Tibial artery (tissue), 4 donors: ENCODE results near the gene DCLK1.
A peak's percentile ranks its signal among the peaks of the same experiment; 100 is the strongest.

Experiments used
- DNase-seq, 2 donors: peaks; one replicate each; pipeline ENCODE4 v3.0.0-alpha.2; 2019
- H3K27ac ChIP-seq, 2 donors: fragments of 200-600 bp; sonication (generic) in 1 of 2; 1 replicate in 1 of 2; 2 replicates in 1 of 2; pipeline ENCODE4 v1.5.1; 2018 to 2019; ENCODE audit warnings: mild to moderate bottlenecking in 1 of 2
- H3K27me3 ChIP-seq, 2 donors: fragments of 200-600 bp; sonication (generic) in 1 of 2; one replicate each; pipeline versions ENCODE4 v1.5.1 to v1.6.0; 2016 to 2019
- H3K36me3 ChIP-seq, 3 donors: fragments of 200-600 bp; sonication (generic) in 2 of 3; one replicate each; pipeline ENCODE4 v1.5.1; 2016 to 2019; ENCODE audit warnings: mild to moderate bottlenecking in 2 of 3
- H3K4me1 ChIP-seq, 4 donors: fragments of 200-600 bp; sonication (generic) in 2 of 4; 1 replicate in 3 of 4; 2 replicates in 1 of 4; pipeline ENCODE4 v1.5.1; 2016 to 2019
- H3K4me3 ChIP-seq, 2 donors: fragments of 200-600 bp; sonication (generic) in 1 of 2; 1 replicate in 1 of 2; 2 replicates in 1 of 2; pipeline ENCODE4 v1.5.1; 2018 to 2019; ENCODE audit warnings: mild to moderate bottlenecking in 2 of 2
- H3K9me3 ChIP-seq, 3 donors: fragments of 200-600 bp; sonication (generic) in 1 of 3; one replicate each; pipeline ENCODE4 v1.5.1; 2016 to 2019
- CTCF ChIP-seq, 2 experiments: fragments of 200-600 bp in 1 of 2; fragments of 450-650 bp in 1 of 2; IDR thresholded peaks; one replicate each; pipeline ENCODE4 v1.5.1; 2017 to 2019; ENCODE audit warnings: antibody characterized with exemption in 2 of 2, mild to moderate bottlenecking in 1 of 2, moderate library complexity in 1 of 2
- intact Hi-C: fragments of 100-400 bp; cut with DNase I; formaldehyde crosslinking; loops from one replicate; pipeline ENCODE4 v1.15.0; 2023; ENCODE audit warnings: low total_unique reads

DCLK1 gene

GRCh38 chr13:35874704-35875103 lies 256.5 kb downstream of the DCLK1 start:
- intact Hi-C loops = no loop called here
- peak in 1 of 2 donors; percentile 64 for DNase-seq
- Histone ChIP-seq H3K9me3 (no peaks in the 10 kb centered on the region), H3K27me3 (no peaks in the 10 kb centered on the region), H3K4me3 (no peak overlapping the region), H3K4me1 (peaks cover 0 to 4% (median 0%) of the 10 kb centered on the region in 4 donors), H3K36me3 (no peaks in the 10 kb centered on the region), H3K27ac (no peak overlapping the region)
- TF ChIP-seq CTCF (IDR thresholded peaks at IDR 0.05) = no peak

GRCh38 chr13:35872369-35872768 lies 258.8 kb downstream of the DCLK1 start:
- DNase-seq = no peak
- intact Hi-C loops = no loop called here
- Histone ChIP-seq H3K9me3 (no peaks in the 10 kb centered on the region), H3K4me1 (peaks cover 0 to 4% (median 0%) of the 10 kb centered on the region in 4 donors), H3K27me3 (no peaks in the 10 kb centered on the region), H3K4me3 (no peak overlapping the region), H3K36me3 (no peaks in the 10 kb centered on the region), H3K27ac (no peak overlapping the region)
- no peak for TF ChIP-seq CTCF (IDR thresholded peaks at IDR 0.05)

GRCh38 chr13:35871561-35871960 lies 259.6 kb downstream of the DCLK1 start:
- intact Hi-C loops = no loop called here
- H3K4me1 ChIP-seq = peaks cover 0 to 9% (median 4%) of the 10 kb centered on the region in 4 donors
- no peak overlapping the region for H3K27ac ChIP-seq

GRCh38 chr13:35866801-35867200 lies 264.4 kb downstream of the DCLK1 start:
- intact Hi-C loops = no loop called here
- H3K4me1 ChIP-seq = peaks cover 0 to 8% (median 6%) of the 10 kb centered on the region in 4 donors
- DNase-seq = no peak
- no peaks in the 10 kb centered on the region for H3K36me3 ChIP-seq
- no peak for TF ChIP-seq CTCF (IDR thresholded peaks at IDR 0.05)
- H3K9me3 ChIP-seq = no peaks in the 10 kb centered on the region
- H3K4me3 ChIP-seq = no peak overlapping the region
- H3K27ac ChIP-seq = no peak overlapping the region
- no peaks in the 10 kb centered on the region for H3K27me3 ChIP-seq

More at GRCh38 chr13:35871561-35871960, 259.6 kb downstream of the DCLK1 start:
- H3K4me3 ChIP-seq = no peak overlapping the region
- no peak for TF ChIP-seq CTCF (IDR thresholded peaks at IDR 0.05)
- H3K27me3 ChIP-seq = no peaks in the 10 kb centered on the region
- no peaks in the 10 kb centered on the region for H3K36me3 ChIP-seq
- H3K9me3 ChIP-seq = no peaks in the 10 kb centered on the region
- no peak for DNase-seq

- H3K27me3 ChIP-seq = no peaks in the 10 kb centered on the region
- no peak for DNase-seq
- H3K4me1 ChIP-seq = peaks cover 0 to 10% (median 6%) of the 10 kb centered on the region in 4 donors
- intact Hi-C loops = no loop called here
- H3K27ac ChIP-seq = no peak overlapping the region
- H3K9me3 ChIP-seq = no peaks in the 10 kb centered on the region
- no peaks in the 10 kb centered on the region for H3K36me3 ChIP-seq
- H3K4me3 ChIP-seq = no peak overlapping the region
- TF ChIP-seq CTCF (IDR thresholded peaks at IDR 0.05) = no peak
Observed at GRCh38 chr13:35865341-35866240, 265.6 kb downstream of the DCLK1 start.
